GM21786 (cell line): ENCODE results near the gene NDOR1.
A peak's percentile ranks its signal among the peaks of the same experiment; 100 is the strongest.

Source experiments
- ATAC-seq: cut with Tn5 transposase; IDR thresholded peaks from one replicate; pipeline ENCODE4 v1.9.1; 2021; ENCODE audit not compliant: unreplicated experiment

The NDOR1 gene

DNA sequence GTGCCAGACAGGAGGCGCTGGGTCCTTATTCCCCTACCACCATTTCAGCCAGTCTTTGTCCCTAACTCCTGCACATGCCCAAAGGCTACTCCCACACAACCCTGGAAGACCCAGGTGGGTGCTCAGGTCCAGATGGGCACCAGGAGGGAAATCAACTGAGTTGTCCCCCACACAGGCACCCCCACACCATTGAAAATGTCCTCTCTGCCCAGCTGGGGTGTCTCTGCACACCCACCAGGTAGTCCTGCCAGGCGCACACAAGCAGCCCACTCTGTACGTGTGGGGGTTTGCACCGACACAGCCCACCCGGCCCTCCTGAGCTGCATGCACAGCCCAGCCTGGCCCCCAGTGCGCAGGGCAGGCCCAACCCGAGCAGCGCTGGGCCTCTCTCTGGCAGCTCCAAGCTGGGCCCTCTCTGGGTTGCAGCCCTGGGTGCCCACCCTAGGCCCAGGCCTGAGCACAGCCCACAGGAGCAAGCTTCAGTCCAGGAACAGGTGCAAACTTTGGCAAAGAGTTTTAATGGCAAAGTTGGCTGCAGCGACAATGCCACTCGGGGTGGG, 14.3 kb downstream of the NDOR1 start:
- no peak for ATAC-seq

- no peak for ATAC-seq
These were observed 15.0 kb downstream of the NDOR1 start for GRCh38 chr9:137220317-137221094.

DNA sequence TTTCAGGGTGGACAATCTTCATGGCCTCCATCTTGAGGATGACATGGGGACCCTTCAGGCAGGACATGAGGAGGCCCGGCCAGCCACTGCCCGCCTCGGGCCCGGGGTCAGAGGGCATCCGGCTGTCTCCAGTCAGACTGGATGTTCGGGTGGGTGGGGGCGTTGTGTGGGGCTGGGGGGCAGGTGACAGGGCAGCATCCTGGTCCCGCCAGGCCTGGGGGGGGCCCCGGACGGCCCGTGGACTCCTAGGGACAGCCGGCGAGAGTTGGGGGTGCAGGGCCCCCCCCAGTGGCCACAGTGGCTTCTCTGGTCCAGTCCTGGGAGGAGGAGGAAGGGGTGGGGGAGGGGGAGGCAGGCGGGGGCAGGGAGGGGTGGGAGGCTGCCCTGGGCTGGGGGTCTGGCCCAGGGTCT, 15.6 kb downstream of the NDOR1 start:
- no peak for ATAC-seq

DNA sequence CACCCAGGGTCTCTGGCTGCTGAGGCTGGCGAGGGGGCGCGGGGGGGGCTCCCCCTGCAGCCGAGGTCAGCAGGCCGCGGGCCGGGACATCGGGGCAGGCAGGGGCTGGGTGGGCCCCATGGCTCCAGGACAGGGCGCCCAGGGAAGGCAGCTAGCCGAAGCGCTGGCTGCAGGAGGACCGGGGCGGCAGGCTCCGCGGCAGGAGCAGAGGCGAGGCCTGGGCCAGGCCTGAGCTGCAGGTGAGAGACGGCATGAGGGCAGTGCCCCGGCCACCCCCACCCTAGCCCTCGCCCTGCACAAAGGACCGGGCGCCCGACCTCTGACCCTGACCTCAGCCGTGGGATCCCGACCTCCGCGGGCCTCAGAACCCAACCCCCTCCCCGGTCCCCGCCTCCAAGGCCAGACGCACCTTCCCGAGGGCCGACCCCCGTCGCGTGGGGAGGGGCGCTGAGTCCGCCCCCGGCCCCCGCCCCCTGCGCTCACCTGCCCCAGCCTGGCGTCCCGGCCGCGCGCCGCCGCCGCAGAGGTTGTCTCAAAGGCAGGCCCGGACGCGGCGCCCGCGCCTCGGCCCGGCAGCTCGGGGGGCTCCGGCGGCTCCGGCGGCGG, 16.1 kb downstream of the NDOR1 start:
- no peak for ATAC-seq

DNA sequence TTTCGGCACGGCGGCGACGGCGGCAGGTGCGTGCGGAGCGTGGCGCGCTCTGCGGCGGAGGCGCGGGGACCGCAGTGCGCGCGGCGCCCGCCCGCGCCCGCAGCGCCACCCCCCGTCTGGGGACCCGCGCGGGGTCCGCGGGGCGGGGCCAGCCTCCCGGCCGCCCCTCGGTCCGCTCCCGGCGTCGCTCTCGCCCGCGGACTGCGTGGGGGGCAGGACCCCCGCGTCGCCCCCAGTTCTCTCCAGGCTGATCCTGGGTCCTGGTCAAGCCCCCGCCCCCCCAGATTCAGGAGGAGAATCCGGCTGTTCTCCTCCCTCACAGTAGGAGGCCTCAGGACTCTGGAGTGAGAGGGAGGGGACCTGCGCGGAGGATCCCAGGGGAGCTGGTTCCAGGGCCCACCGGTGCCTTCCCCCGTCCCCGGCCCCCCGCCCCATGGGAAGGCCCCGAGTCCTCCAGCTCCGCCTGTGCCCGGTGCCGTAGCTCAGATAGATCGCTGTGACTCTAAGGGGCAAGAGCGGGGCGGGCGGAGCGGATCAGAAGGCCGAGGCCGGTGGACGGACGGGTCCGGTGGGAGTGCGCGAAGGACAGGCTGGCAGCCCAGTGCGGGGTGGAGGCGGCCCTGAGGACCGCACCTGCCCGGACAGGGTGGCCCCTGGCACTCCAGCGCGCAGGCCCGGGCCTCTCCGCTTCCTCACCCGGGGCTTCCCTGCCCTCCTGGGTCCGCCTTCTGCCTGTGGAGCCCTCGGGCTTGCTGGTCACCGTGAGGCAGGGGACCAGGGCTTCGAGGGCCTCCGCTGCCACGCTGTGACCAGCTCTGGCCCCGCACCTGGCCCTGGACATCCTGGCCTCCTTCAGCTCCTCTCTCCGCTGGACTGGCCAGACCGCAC, 16.9 kb downstream of the NDOR1 start, which contains the start of gene RNF208:
Gene RNF208, minus strand, starts transcription at position 51 of the 888 bp plus-strand sequence. CDS start 1,028 bp downstream, outside the sequence.
- ATAC-seq = peak; percentile 2

DNA sequence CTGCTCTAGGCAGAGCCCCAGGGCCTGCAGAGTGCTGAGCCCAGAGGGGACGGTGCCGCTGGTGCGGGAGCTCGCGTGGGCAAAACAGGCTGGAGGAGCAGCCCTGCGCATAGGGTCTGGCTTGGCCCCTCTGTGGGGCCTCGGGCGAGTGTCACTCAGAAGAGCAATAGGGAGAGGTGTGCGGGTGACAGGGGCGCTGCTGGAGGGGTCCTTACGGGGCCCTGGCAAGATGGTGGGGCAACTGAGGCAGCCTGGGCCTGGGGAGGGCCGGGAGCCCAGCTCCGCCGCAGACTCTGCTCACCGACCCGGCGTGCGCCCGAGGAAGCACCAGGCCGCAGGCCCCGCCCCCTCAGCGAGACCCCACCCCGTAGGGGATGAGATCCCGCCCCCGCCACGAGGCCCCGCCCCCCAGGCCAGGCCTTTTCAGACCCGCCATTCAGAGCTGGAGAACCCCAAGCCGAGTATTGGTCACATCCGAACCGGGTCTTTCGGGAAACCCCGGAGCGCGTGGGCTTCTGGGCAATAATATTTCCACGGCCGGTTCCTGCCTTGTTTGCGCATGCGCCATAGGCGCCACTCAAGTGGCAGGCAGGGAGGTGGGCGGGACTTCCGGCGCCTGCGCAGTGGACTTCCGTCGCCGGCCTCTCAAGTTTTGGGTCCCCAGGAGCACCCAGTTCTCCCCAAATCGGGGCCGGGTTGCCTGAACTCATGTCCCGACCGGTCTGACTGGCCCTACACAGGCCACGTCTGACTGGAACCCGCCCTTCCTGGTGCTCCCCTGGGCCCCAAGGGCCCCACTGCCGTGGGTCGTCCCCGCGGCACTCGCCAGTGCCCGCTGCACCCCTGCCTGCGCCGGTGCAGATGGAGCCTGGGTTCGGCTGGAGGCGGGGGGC, 17.8 kb downstream of the NDOR1 start:
- ATAC-seq = peak; percentile 87

- no peak for ATAC-seq
These were observed 19.6 kb downstream of the NDOR1 start, which contains the start of gene CYSRT1 for GRCh38 chr9:137224830-137225694. CYSRT1 (plus strand) TSS chr9:137225174; CDS start chr9:137225622, 448 bp downstream.

GRCh38 chr9:137225699-137226331, 20.3 kb downstream of the NDOR1 start:
- ATAC-seq = no peak

- no peak for ATAC-seq
These were observed 21.0 kb downstream of the NDOR1 start for GRCh38 chr9:137226338-137227053.

DNA sequence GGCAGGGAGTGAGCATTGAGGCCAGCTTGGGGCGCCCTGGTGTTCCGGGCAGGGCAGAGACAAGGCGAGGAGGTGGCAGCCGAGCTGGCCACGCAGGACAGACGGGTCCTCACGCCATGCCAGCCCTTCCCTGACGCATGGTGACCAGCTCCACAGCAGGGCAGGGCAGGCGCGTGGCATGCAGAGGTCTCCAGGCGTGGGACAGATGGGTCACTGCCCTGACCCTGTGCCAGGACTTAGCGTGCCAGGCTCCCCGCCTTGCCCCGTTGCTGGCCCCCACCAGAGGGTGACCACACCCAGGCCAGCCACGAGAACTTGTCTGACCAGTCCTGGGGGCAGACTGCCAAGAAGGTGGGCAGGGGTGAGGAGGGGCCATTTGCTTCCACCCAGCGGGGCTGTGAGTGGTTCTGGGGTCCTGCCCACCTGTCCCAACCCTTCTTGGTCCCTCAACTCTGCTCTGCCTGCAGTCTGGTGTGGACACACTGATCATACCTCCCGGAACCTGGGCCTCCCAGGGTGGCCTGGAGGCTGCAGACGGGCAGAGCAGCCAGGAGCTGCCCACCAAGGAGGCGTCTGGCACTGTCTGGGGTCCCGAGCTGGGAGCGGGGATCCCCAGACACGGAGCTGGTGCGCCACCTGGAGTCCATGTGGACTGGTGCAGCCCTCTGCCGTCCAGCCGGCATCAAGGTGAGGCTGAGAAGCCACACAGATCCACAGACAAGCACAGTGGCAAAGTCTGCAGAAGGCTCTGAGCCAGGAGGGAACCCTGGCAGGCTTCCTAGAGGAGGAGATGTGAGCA, 21.8 kb downstream of the NDOR1 start, which contains the start of gene RNF224:
Gene RNF224, plus strand, starts transcription at position 449 of the 799 bp plus-strand sequence. CDS start 834 bp downstream, outside the sequence.
- no peak for ATAC-seq

- no peak for ATAC-seq
These were observed 22.5 kb downstream of the NDOR1 start for GRCh38 chr9:137227853-137228505.

GRCh38 chr9:137228506-137228967, 23.0 kb downstream of the NDOR1 start:
- no peak for ATAC-seq

DNA sequence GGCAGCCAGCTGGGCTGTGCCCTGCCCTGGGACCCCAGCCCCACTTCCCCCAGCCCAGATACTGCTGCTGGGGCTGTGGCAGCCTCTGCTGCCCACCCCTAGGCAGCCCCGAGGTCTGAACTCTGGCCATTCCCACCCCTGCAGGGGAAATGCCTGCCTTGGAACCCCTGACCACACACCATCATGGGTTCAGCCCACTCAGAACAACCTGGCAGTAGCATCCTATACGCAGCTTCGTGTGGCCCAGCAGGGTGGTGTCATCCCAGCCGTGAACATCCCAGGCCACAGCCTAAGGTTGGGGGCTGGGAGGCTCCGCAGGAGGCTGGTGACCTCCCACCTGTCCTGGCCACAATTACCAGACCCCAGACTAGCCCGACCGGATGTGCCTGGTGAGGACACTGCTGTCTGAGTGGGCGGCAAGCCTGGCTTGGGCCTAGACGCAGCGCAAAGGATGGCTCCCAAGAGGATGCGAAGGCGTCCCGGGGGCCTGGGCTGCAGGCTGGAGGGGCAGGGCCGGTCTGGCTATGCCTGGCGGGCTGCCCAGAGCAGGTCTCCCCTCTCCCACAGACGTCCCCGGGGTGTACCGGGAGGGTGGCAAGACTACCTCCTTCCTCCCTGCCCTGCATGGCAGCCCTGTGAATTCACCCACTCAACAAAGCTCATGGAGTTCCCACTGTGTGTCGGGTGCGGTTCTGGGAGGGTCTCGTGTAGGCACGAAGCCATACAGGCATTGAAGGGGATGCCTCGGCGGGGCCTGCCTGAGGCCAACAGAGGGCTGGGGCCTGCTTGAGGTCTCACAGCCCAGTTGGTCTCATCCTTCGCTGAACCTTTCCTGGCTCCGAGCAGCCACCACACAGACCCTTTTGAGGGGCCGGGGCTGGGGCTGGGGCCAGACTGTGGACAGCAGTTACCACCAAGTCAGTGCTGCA, 23.7 kb downstream of the NDOR1 start:
- ATAC-seq = no peak

DNA sequence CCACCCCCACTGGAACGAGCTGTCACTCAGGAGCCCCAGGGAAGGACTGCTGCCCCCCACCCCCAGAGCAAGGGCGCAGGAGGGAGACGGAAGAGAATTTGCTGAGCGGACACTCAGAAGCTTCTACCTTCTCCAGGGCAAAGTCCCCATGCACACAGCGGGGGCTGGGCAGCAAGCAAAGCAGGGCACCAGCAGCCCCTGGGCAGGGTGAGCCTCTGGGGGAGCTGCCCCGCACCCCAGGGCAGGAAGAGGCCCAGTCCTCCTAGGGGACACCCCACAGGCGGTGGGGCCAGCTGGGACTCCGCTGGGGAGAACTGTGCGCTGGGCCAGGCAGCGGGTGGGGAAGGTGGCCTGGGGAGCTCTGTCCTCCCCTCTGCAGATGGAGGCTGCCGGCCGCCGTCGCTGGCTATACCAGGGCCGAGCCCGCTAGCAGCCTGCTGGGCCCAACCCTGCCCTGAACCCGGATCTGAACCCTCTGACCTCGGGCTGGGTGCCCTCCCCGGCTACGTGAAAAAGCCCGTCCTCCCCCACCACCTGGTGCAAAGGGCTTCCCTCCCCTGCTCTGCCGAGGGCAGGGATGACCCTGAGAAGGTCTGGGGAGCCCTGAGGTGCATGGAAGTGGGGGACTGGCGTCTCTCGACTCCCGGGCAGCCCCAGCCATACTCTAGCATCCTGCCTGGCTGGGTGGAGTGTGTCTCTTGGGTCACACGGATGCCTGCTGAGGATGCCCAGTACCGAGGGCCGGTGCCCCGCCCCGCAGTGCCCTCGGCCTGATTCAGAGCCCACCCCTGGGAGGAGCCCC, 24.6 kb downstream of the NDOR1 start:
- no peak for ATAC-seq
